Measurements from ENCODE around the gene ADGRD1. TPM values are rescaled to one million over a fixed set of nuclear protein-coding genes. Genes with fewer than 3 reads are reported as not detected.

Gene ADGRD1
- total RNA-seq, 1 experiment from 2014 or later = 0.05 TPM

DNA sequence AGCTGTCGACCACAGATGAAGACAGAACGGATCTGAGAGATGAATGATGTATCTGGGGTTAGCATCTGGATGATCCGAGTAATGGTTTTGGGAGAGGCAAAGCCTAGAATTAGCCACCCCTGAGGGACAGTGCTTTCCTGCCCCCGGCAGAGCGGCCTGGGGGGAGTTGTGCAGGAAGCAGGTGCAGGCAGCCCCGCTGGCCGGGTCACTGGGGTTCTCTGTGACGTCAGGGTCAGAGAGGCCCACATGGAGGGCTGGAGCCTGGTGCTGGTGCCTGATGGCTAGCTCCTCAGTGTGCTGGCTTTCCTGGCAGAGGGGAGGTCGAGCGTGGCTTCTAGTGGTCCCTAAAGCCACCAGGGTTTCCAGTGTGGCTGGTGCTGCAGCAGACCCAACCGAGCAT lies 70.3 kb downstream of the ADGRD1 start:
- no peak for DNase-seq (ENCODE audit: low read depth, low spot score)
- in situ Hi-C loops (cut with HindIII; ENCODE audit: low pct_unique_long_range_greater_than_20kb, low sequenced_read_pairs) = no loop called here

DNA sequence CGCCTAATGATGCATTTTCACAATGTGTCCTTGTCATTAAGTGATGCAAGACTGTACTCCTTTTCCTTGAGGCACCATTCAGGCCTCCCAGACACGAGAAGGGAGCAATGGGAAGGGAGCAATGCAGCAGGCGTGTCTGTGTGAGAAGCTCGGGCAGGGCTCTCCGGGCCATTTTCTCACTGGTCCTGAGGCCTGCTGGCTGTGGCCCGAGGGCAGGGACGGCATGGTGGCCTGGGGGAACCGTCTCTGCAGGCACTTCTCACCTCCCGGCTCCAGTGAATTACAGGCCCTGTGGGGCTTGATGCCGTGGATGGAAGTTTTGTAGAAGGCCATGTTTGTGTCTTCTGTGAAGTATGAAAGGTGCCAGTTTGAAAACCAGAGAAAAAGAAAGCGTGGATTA lies 71.0 kb downstream of the ADGRD1 start:
- no peak for DNase-seq (ENCODE audit: low read depth, low spot score)
- in situ Hi-C loops (cut with HindIII; ENCODE audit: low pct_unique_long_range_greater_than_20kb, low sequenced_read_pairs) = no loop called here

DNA sequence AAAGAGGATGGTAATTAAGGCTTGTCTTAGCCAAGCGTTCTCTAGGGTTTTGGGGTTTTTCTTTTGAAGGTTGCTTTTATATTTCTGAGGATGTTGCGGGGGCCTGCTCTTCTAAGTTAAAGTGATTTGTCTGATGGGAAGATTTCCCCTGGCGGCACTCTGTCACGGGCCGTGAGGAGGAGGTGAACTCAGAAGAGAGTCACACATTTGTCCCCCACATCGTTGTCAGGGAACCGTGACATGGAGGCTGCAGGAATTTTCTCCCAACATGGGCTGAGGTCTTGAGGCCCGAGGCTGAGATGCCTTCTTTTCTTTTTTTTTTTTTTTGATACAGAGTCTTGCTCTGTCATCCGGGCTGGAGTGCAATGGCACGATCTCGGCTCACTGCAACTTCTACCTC lies 71.5 kb downstream of the ADGRD1 start:
- no peak for DNase-seq (ENCODE audit: low read depth, low spot score)
- in situ Hi-C loops (cut with HindIII; ENCODE audit: low pct_unique_long_range_greater_than_20kb, low sequenced_read_pairs) = no loop called here

DNA sequence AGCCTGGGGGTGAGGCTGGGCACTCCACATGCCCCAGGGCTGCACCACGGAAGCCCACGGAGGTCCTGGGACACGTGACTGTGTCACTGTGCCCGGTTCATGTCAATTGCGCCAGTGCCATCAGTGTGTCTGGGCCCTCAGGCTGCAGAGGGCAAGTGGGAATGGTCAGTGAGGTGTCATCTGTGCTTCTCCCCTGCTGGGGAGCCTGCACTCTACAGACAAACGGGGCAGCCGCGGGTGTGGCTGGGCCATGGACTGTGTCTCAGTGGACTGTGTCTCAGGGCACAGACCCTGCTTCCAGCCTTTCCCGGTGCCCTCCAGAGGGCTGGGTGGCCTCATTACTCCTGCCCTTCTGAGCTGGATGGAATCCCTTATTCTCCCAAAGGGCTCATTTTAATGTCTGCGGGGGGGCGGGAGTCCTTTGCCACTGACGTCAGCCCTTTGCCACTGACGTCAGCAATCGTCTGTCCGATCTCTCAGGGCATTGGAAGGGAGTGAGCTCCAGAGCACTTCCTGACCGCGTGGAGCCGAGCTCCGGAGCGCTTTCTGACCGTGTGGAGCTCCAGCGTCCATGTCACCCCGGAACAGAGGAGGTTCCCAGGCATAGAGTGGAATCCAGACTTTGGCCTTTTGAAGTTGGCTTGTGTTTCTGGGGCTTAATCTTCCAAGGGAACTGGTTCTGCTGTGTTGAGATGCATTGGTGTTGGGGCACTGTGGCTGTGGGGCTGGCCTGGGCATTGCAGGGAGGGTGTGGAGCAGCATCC lies 72.4 kb downstream of the ADGRD1 start:
- DNase-seq (ENCODE audit: low read depth, low spot score) = peak; percentile 75
- in situ Hi-C loops (cut with HindIII; ENCODE audit: low pct_unique_long_range_greater_than_20kb, low sequenced_read_pairs) = no loop called here

DNA sequence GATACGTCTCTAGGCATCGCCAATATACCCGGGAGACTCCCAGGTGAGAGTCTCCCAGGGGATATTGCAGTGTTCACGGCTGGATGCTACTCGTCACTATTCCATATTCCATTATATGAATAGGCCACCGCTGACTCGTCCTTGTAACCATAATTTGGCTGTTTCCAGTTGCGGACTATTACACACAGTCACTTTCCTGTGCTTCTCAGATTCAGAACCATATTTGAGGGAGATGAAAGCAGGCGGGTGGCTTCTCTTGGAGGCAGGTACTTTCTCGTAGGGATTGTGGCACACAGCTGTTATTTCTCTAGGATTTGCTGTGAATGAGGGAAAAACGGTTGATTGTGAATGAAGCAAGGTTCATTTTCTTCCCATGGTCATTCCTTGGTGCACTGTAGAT lies 73.0 kb downstream of the ADGRD1 start:
- DNase-seq (ENCODE audit: low read depth, low spot score) = no peak
- in situ Hi-C loops (cut with HindIII; ENCODE audit: low pct_unique_long_range_greater_than_20kb, low sequenced_read_pairs) = no loop called here

DNA sequence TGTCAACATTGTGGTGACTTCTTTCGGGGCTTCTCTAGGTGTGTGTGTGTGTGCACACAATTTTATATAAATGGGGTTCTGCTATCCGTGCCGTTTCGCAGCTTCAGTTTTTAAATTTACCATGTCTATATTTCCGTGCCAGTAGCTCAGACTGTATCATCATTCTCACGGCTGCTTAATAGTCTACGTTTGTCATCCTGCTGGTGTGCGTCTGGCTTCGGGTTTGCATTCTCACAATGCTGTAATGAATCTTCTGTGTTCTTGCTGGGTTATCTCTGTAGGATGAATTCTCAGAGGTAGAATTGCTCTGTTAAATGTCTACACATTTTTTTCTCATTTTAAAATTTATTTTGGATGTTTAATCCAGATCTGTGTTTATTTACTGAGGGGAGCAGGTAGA lies 73.6 kb downstream of the ADGRD1 start:
- in situ Hi-C loops (cut with HindIII; ENCODE audit: low pct_unique_long_range_greater_than_20kb, low sequenced_read_pairs) = no loop called here
- no peak for DNase-seq (ENCODE audit: low read depth, low spot score)

DNA sequence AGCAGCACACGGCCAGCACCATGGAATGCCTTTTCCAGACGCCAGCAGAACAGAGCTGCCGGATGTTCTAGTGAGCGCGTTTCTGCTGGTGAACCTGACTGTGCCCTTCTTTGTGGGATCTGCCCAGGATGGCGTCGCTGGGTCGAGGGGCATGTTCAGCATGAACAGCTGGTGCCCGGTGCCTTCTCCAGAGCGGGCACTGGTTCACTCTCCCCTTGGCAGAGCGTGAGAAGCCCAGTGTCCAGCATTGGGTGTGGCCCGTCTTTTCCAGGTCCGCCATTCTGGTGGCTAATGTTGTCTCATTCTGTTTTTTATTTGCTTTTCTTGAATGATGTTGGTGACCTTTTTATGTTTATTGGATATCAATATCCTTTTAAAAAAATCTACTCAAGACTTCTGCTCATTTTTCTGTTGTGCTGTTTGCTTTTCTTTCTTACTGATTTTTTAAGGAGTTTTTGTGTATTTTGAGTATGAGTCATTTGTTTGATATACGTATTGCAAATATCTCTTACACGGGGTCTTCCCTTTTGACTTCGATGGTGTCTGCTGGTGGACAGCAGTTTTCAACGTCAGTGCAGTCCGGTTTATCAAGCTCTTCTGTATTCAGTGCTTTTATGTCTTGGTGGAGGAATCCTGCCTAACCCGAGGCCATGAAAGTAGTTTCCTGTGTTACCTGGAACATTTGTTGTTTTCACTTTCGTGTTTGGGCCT lies 74.3 kb downstream of the ADGRD1 start:
- DNase-seq (ENCODE audit: low read depth, low spot score) = no peak
- in situ Hi-C loops (cut with HindIII; ENCODE audit: low pct_unique_long_range_greater_than_20kb, low sequenced_read_pairs) = no loop called here

DNA sequence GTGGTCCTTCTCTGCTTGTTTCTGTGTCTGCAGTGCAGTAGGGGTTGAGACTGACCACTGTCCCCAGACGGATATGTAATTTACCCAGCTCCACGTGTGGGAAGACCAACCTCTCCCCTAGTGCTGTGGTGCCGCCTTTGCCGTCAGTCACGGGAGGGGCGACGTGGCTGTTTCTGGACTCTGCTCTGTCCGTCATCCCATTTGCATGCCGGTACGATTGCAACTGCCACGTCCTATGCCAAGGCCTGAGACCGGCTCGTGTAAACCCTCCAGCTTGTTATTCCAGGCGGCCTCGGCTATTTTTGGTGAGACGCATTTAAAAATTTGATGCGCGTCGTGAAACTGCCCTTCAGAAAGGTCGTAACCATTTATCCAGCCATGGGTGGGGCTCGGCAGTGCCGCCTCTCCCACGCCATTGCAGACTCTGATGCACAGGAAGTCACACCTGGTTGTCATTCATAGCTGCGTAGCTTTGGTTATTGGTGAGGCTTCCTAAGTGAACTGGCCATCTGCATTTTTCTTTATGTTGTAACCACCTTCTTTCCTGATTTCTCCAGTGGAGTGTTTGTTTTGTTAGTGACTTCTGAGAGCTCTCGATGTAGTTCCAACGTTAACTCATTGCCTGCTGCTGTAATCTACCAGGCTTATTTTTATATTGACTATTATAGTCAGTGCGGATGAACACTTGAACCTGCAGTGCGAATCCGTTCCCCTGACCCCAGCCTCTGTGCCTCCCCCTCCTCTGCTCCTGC lies 75.1 kb downstream of the ADGRD1 start:
- no peak for DNase-seq (ENCODE audit: low read depth, low spot score)
- in situ Hi-C loops (cut with HindIII; ENCODE audit: low pct_unique_long_range_greater_than_20kb, low sequenced_read_pairs) = no loop called here

DNA sequence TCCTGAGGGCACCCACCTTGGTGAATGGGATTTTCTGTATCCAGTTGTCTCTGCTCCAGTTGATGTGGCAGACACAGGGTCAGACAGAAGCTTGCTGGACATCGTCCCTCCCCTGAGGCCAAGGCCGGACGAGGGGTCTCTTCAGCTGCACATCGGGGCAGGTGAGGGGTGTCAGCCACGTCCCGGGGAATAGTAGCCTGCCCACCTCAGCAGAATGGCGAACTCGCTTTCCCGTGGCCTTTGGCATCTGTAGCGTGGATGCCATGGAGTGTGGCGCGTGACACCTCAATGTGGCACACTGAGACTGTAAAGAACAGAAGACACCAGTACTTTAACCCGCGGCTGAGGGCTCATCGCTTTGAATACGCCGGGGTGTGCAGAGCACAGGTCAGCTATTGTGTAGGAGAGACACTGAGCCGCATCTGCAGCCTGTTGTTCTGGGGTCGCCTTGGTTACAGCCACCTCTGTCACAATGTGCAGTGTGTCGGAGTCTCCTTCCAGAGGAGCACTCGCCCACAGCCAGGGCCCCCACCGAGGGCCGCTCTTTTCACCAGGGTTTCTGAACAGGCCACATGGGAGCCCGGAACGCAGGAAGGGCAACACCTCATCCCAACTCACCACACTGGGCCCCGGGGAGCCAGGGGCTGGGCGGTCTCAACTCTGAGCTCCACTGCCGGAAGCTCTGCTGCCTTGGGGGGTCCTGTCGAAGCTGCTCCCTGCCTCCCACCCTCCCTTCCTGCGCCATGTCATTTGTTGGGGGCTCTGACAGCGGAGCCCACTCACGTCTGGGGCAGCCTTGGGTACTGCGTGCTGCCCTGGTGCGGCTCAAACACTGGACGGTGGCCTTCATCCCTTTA lies 77.0 kb downstream of the ADGRD1 start:
- DNase-seq (ENCODE audit: low read depth, low spot score) = no peak
- in situ Hi-C loops (cut with HindIII; ENCODE audit: low pct_unique_long_range_greater_than_20kb, low sequenced_read_pairs) = no loop called here

DNA sequence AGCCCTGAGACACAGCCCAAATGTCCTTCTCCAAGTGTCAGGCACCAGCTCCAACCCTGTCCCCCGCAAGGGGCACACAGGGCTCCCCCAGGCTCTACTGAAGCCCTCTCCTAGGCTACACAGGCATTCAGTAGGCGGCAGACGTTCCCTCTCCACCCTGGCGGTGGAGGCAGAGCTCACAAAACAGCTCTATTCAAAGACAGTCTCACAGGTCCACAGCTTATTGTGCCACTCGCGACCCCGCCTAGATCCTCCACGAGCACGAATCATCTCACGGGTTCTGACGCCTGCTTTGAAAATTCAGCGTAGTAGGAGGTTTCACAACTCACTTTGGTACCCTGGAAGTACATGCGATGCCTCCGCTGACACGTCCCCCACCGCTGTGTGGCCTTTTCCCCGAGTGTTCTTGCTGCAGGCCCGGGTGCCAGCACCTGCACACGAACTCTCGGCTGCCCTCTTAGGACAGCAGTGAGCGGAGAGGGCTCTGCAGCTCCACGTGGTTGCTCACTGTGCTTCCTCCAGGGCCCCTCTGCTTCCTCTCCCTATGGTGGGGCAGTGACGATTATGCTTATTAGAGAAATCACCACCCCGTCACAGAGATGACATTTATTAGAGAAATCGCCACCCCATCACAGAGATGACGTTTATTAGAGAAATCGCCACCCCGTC lies 78.5 kb downstream of the ADGRD1 start:
- in situ Hi-C loops (cut with HindIII; ENCODE audit: low pct_unique_long_range_greater_than_20kb, low sequenced_read_pairs) = no loop called here
- no peak for DNase-seq (ENCODE audit: low read depth, low spot score)

DNA sequence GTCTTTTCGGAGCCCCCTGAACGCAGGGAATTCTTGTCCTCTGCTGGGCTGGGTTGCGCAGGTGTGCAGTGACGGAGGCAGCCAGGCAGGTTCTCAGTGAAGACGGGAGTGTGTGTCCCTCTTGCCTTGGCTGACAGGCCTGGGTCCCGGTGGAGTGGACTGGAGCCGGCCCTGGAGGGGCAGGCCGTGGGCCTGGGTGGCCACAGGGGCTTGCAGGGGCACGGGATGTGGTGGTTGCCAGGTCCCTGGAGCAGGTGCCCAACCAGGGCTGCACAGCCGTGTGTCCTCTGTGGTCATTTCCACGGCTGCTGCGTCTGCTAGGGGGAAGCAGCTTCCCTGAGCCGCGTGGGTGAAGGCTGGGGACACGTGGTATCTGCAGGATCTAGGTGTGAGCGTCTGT lies 79.8 kb downstream of the ADGRD1 start:
- DNase-seq (ENCODE audit: low read depth, low spot score) = no peak

DNA sequence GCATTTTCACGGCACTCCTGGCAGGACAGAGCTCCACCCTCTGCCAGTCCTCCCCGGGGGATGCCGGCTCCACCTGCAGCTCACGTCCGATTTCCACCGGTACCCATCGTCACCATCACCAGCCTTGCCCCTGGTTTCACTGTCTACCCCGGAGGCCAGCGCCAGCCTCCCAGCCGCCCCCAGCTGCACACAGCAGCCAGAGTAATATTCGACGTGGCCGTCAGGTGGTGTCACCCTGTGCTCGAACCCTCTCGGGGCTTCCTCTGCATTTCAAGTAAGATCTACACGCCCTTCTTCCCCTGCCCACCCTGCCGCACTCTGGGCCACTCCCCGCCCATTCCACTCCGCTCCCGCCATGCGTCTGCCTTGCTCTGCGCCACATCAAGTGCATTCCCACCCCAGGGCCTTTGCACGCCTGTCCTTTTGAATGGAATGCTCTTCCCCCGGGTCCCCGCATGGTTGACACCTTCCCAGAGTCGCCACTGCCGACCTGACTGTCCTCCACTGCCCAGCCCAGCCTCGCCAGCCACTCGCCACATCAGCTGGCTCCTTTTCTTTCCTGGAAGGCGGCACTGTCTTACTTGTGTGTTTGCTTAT lies 80.3 kb downstream of the ADGRD1 start:
- DNase-seq (ENCODE audit: low read depth, low spot score) = no peak
- in situ Hi-C loops (cut with HindIII; ENCODE audit: low pct_unique_long_range_greater_than_20kb, low sequenced_read_pairs) = no loop called here

More for the DNA sequence above, 79.8 kb downstream of the ADGRD1 start:
- in situ Hi-C loops (cut with HindIII; ENCODE audit: low pct_unique_long_range_greater_than_20kb, low sequenced_read_pairs) = no loop called here

DNA sequence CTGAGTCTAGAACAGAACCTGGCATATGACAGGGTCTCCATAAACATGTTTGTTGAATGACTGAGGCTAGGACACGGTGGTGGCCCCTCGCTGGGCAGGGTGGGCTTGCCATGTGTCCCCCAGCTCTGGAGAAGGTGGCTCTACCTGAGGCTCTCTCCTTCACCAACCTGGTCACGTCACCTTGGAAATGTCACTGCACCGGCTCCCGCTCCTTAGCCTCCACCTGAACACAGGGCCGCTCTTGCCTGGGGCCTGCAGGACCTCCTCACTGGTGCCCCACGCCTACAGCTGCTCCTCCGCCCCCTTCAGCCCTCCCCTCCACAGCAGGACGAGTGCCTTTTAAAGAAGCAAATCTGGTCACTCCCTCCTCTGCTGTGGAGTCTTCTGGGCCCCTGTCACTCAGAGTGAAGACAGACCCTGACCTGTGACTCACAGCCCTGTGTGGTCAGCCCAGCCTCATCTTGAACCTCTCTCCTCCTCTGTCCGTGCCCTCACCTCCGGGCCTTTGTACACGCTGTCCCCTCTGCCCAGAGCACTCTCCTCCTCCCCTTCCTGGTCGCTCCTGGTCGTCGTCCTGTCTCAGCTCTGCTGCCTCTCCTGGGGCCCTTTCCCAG lies 81.0 kb downstream of the ADGRD1 start:
- in situ Hi-C loops (cut with HindIII; ENCODE audit: low pct_unique_long_range_greater_than_20kb, low sequenced_read_pairs) = no loop called here
- no peak for DNase-seq (ENCODE audit: low read depth, low spot score)

DNA sequence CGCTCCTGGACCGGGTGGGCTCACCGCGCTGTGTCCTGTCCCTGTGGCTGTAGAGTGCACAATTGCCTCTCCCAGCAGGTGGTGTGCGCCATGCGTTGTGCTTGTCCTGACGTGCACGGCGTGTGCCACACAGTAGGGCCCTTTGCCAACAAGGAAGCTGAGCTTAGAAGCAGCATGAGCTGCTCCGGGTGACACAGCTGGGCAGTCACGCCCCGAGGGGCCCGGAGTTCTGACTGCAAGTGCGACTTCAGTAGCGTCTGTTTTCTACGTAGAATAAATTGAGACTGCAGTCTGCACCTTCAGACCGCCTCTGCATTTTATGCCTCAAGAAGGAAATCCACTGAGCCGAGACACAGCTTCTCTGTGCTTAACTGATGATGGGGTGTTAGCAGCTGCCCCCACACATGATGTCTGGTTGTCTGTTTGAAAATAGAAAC lies 81.6 kb downstream of the ADGRD1 start:
- in situ Hi-C loops (cut with HindIII; ENCODE audit: low pct_unique_long_range_greater_than_20kb, low sequenced_read_pairs) = no loop called here

DNA sequence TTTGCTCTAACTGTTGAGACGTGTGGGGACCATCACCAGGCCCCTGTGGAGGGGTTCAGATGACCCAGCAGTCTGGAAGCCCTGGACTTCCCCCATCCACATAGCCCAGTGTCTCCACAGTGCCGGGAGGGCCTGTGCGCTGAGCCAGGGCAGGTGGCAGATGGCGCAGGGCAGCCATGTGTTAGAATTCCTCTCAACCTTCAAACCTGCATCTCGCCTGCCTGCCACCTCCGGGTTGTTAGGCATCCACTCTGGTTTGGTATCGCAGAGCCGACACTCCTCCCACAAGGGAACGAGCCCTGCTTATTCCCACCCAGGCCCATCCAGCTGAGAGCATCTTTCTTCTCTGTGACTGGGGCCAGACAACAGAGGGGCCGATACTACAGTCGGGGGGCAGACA lies 84.5 kb downstream of the ADGRD1 start:
- DNase-seq (ENCODE audit: low read depth, low spot score) = no peak
- in situ Hi-C loops (cut with HindIII; ENCODE audit: low pct_unique_long_range_greater_than_20kb, low sequenced_read_pairs) = no loop called here

More for the DNA sequence above, 81.6 kb downstream of the ADGRD1 start:
- no peak for DNase-seq (ENCODE audit: low read depth, low spot score)
